WTC11 (cell line): ENCODE data around the gene SCO2. TPM values are rescaled to one million over a fixed set of nuclear protein-coding genes. Genes with fewer than 3 reads are reported as not detected.

Experiments
- AFF4 ChIP-seq: sonication (generic); formaldehyde crosslinking; IDR thresholded peaks from 2 replicates; pipeline ENCODE4 v1.8.1; 2023; ENCODE audit warnings: mild to moderate bottlenecking, missing genetic modification reagents, borderline replicate concordance
- ATF2 ChIP-seq: sonication (generic); formaldehyde crosslinking; IDR thresholded peaks from 2 replicates; pipeline ENCODE4 v1.8.1; 2022; ENCODE audit warnings: low read depth, missing genetic modification reagents, borderline replicate concordance
- CBFB ChIP-seq: sonication (generic); formaldehyde crosslinking; IDR thresholded peaks from 2 replicates; pipeline ENCODE4 v1.8.1; 2022; ENCODE audit warnings: mild to moderate bottlenecking, low read depth, missing genetic modification reagents
- CREB1 ChIP-seq: sonication (generic); formaldehyde crosslinking; IDR thresholded peaks from 2 replicates; pipeline ENCODE4 v1.8.0; 2023; ENCODE audit warnings: mild to moderate bottlenecking, missing genetic modification reagents
- CREM ChIP-seq: sonication (generic); formaldehyde crosslinking; IDR thresholded peaks from 2 replicates; pipeline ENCODE4 v1.8.1; 2022; ENCODE audit warnings: mild to moderate bottlenecking, missing genetic modification reagents, moderate library complexity
- CTCF ChIP-seq: fragments of 200-600 bp; IDR thresholded peaks from 2 replicates; pipeline ENCODE4 v1.8.0; 2022; ENCODE audit warnings: antibody characterized with exemption
- ESRRA ChIP-seq: sonication (generic); formaldehyde crosslinking; IDR thresholded peaks from 2 replicates; pipeline ENCODE4 v1.8.1; 2022; ENCODE audit warnings: mild to moderate bottlenecking, missing genetic modification reagents, borderline replicate concordance
- FOXK1 ChIP-seq: sonication (generic); formaldehyde crosslinking; IDR thresholded peaks from 2 replicates; pipeline ENCODE4 v1.8.0; 2022; ENCODE audit warnings: mild to moderate bottlenecking, moderate library complexity, missing genetic modification reagents
- GABPB1 ChIP-seq: sonication (generic); formaldehyde crosslinking; IDR thresholded peaks from 2 replicates; pipeline ENCODE4 v1.8.1; 2023; ENCODE audit warnings: mild to moderate bottlenecking, missing genetic modification reagents
- JAZF1 ChIP-seq: fragments of 250-450 bp; sonication (Bioruptor Pico); IDR thresholded peaks from 2 replicates; pipeline ENCODE4 v1.9.0; 2021; ENCODE audit warnings: moderate library complexity, mild to moderate bottlenecking, inconsistent platforms
- NR2C2 ChIP-seq: sonication (generic); formaldehyde crosslinking; IDR thresholded peaks from 2 replicates; pipeline ENCODE4 v1.8.0; 2022; ENCODE audit warnings: mild to moderate bottlenecking, missing genetic modification reagents
- PREB ChIP-seq: sonication (generic); formaldehyde crosslinking; IDR thresholded peaks from 2 replicates; pipeline ENCODE4 v1.8.1; 2022; ENCODE audit warnings: mild to moderate bottlenecking, missing genetic modification reagents, moderate library complexity, borderline replicate concordance
- RELA ChIP-seq: sonication (generic); formaldehyde crosslinking; IDR thresholded peaks from 2 replicates; pipeline ENCODE4 v1.8.1; 2022; ENCODE audit warnings: missing genetic modification reagents, mild to moderate bottlenecking, borderline replicate concordance
- SMAD4 ChIP-seq: sonication (generic); formaldehyde crosslinking; IDR thresholded peaks from 2 replicates; pipeline ENCODE4 v1.8.0; 2022; ENCODE audit warnings: mild to moderate bottlenecking, missing genetic modification reagents
- SOX15 ChIP-seq: fragments of 250-450 bp; sonication (Bioruptor Pico); IDR thresholded peaks from 2 replicates; pipeline ENCODE4 v1.9.0; 2021; ENCODE audit warnings: mild to moderate bottlenecking
- ZBTB43 ChIP-seq: sonication (generic); formaldehyde crosslinking; IDR thresholded peaks from 2 replicates; pipeline ENCODE4 v1.8.1; 2023; ENCODE audit warnings: mild to moderate bottlenecking, missing genetic modification reagents
- ZNF121 ChIP-seq: sonication (generic); formaldehyde crosslinking; IDR thresholded peaks from 2 replicates; pipeline ENCODE4 v1.8.0; 2023; ENCODE audit warnings: missing genetic modification reagents
- ZNF219 ChIP-seq: sonication (generic); formaldehyde crosslinking; IDR thresholded peaks from 2 replicates; pipeline ENCODE4 v1.8.0; 2023; ENCODE audit warnings: missing genetic modification reagents, mild to moderate bottlenecking, borderline replicate concordance
- ZNF317 ChIP-seq: sonication (generic); formaldehyde crosslinking; IDR thresholded peaks from 2 replicates; pipeline ENCODE4 v1.8.1; 2023; ENCODE audit warnings: low read depth, mild to moderate bottlenecking, moderate library complexity, missing genetic modification reagents, borderline replicate concordance
- total RNA-seq: library from RNA; stranded (reverse); gene quantifications from 3 replicates; pipeline ENCODE4 v1.2.3, GENCODE V29; 2021
- TF ChIP-seq, protein P1 (sequence below): sonication (generic); formaldehyde crosslinking; conservative IDR thresholded peaks from 2 replicates; pipeline ENCODE4 v1.8.1; 2022; ENCODE audit warnings: mild to moderate bottlenecking, missing genetic modification reagents
- TF ChIP-seq, protein P2 (sequence below): fragments of 250-450 bp; sonication (Bioruptor Pico); IDR thresholded peaks from 2 replicates; pipeline ENCODE4 v1.9.0; 2021; ENCODE audit warnings: mild to moderate bottlenecking, borderline replicate concordance

Gene SCO2
- total RNA-seq, 1 experiment from 2014 or later, result not detected

DNA sequence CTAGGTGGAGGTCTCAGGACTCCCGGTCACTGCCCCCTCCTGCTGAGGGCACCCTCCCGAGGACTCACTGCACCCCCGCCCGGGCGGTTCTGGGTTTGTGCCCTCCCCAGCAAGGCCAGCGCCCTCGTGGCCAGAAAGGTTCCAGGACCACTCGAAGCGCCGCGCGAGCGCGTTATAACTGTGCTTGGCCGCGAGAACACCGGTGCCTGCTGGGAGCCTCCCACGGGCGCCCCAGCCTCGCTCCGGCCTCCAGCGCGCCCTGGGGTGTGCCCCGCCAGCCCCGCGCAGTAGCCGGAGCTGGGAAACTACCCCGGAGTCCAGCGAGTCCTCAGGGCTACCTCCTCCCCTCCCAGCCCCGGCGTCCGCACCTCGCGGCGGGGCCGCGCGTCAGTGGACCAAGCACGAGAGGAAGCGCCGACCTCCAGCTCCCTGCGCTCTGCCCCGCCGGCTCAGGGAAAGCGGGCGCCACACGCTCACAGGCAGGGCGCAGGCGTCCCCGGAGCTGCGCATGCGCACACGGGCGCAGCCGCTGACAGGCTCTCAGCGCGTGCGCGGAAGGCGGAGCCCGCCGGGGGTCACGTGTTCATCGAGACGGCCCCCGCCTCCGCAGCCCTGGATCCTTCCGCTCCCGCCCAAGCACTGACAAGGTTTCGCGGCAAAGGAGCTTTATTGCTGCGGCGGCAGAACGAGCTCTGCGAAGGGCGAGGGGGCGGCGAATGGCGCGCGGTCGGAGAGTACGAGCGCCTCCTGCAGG, at the start of gene SCO2 (continued):
- TF ChIP-seq SOX15 (CRISPR knock-in tag), result no peak
- TF ChIP-seq ESRRA, result peak; percentile 31; the same call in 1 of the 2 replicates
- TF ChIP-seq NR2C2 (CRISPR knock-in tag), result no peak
- TF ChIP-seq ZBTB43 (CRISPR knock-in tag), result peak; percentile 50; the same call in 1 of the 2 replicates
- TF ChIP-seq GABPB1 (CRISPR knock-in tag), result no peak; the same call in none of the 2 replicates
- TF ChIP-seq CBFB (CRISPR knock-in tag), result no peak
- TF ChIP-seq ZNF121 (CRISPR knock-in tag), result no peak
- TF ChIP-seq JAZF1, result no peak
- no peak; the same call in 1 of the 2 replicates for TF ChIP-seq SMAD4 (CRISPR knock-in tag)
- peak; percentile 69 for TF ChIP-seq FOXK1 (CRISPR knock-in tag)
- no peak for TF ChIP-seq ZNF219 (CRISPR knock-in tag)
- TF ChIP-seq AFF4 (CRISPR knock-in tag), result no peak
- TF ChIP-seq ATF2 (CRISPR knock-in tag), result no peak
- TF ChIP-seq ZNF317, result peak; percentile 35; the same call in 1 of the 2 replicates
- 0 out of 2 replicates have a peak, but pooled peaks have one; percentile 18 for TF ChIP-seq CREB1 (CRISPR knock-in tag)
- TF ChIP-seq PREB, result no peak
- no peak for TF ChIP-seq CTCF
- TF ChIP-seq RELA, result no peak
- TF ChIP-seq, protein P1, sequence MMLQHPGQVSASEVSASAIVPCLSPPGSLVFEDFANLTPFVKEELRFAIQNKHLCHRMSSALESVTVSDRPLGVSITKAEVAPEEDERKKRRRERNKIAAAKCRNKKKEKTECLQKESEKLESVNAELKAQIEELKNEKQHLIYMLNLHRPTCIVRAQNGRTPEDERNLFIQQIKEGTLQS (CRISPR knock-in tag), result 0 out of 2 replicates have a peak, but pooled peaks have one; percentile 2
- TF ChIP-seq CREM, result peak; percentile 46; the same call in 1 of the 2 replicates
- TF ChIP-seq, protein P2, sequence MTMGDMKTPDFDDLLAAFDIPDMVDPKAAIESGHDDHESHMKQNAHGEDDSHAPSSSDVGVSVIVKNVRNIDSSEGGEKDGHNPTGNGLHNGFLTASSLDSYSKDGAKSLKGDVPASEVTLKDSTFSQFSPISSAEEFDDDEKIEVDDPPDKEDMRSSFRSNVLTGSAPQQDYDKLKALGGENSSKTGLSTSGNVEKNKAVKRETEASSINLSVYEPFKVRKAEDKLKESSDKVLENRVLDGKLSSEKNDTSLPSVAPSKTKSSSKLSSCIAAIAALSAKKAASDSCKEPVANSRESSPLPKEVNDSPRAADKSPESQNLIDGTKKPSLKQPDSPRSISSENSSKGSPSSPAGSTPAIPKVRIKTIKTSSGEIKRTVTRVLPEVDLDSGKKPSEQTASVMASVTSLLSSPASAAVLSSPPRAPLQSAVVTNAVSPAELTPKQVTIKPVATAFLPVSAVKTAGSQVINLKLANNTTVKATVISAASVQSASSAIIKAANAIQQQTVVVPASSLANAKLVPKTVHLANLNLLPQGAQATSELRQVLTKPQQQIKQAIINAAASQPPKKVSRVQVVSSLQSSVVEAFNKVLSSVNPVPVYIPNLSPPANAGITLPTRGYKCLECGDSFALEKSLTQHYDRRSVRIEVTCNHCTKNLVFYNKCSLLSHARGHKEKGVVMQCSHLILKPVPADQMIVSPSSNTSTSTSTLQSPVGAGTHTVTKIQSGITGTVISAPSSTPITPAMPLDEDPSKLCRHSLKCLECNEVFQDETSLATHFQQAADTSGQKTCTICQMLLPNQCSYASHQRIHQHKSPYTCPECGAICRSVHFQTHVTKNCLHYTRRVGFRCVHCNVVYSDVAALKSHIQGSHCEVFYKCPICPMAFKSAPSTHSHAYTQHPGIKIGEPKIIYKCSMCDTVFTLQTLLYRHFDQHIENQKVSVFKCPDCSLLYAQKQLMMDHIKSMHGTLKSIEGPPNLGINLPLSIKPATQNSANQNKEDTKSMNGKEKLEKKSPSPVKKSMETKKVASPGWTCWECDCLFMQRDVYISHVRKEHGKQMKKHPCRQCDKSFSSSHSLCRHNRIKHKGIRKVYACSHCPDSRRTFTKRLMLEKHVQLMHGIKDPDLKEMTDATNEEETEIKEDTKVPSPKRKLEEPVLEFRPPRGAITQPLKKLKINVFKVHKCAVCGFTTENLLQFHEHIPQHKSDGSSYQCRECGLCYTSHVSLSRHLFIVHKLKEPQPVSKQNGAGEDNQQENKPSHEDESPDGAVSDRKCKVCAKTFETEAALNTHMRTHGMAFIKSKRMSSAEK (CRISPR knock-in tag), result no peak
